ENCODE data around the gene SQSTM1. TPM values are rescaled to one million over a fixed set of nuclear protein-coding genes. Genes with fewer than 3 reads are reported as not detected.

SQSTM1 gene
- total RNA-seq, 3 donors from 2014 or later, result 302 to 348 (median 321) TPM

- H3K36me3 ChIP-seq (ENCODE audit: low read depth), result peaks cover 10% of the 10 kb centered on the region
- intact Hi-C loops (cut with DNase I, micrococcal nuclease), result no loop called here
- H3K9me3 ChIP-seq, result peaks cover 12% of the 10 kb centered on the region
- no peak for ATAC-seq
- TF ChIP-seq CTCF (IDR thresholded peaks at IDR 0.05), result no peak
- no peaks in the 10 kb centered on the region for H3K4me1 ChIP-seq (ENCODE audit: low read depth)
- H3K4me3 ChIP-seq, result no peak overlapping the region
- DNase-seq, result no peak
Measured at GRCh38 chr5:179886190-179886911, 65.6 kb downstream of the SQSTM1 start.

- peaks cover 12% of the 10 kb centered on the region for H3K9me3 ChIP-seq
- peaks cover 15% of the 10 kb centered on the region for H3K36me3 ChIP-seq (ENCODE audit: low read depth)
- DNase-seq (no peak), ATAC-seq (no peak)
- no peak overlapping the region for H3K4me3 ChIP-seq
- intact Hi-C loops (cut with DNase I, micrococcal nuclease), result no loop called here
- no peak for TF ChIP-seq CTCF (IDR thresholded peaks at IDR 0.05)
- no peaks in the 10 kb centered on the region for H3K4me1 ChIP-seq (ENCODE audit: low read depth)
Measured at GRCh38 chr5:179887095-179887494, 66.4 kb downstream of the SQSTM1 start.

Small RNA genes within 50 kb of the gene (microRNA-seq; reads per million reads assigned to microRNA genes)
- gene MIR1229, result 2.6 reads per million, percentile 8 among the genes with 10 or more reads in this experiment

Other genes starting within 250 kb of the SQSTM1 start
- 100 to 1,000 TPM; 453 to 475 (median 473) TPM for gene HNRNPH1, start 197.2 kb upstream of the SQSTM1 start, total RNA-seq
- not detected for gene CBY3, start 139.9 kb upstream of the SQSTM1 start, total RNA-seq
- gene CANX, start 121.9 kb upstream of the SQSTM1 start, total RNA-seq, result 100 to 1,000 TPM; 485 to 598 (median 521) TPM
- 10 to 100 TPM; 26.0 to 34.0 (median 28.6) TPM for gene MAML1, start 88.1 kb upstream of the SQSTM1 start, total RNA-seq
- gene LTC4S, start 26.9 kb upstream of the SQSTM1 start, total RNA-seq, result 10 to 100 TPM in 1 of 3 donors, 1 to 10 TPM in 2; 3.0 to 10.4 (median 7.0) TPM
- gene MGAT4B, start 14.0 kb upstream of the SQSTM1 start, total RNA-seq, result 100 to 1,000 TPM; 274 to 623 (median 476) TPM
- gene MRNIP, start 37.9 kb downstream of the SQSTM1 start, total RNA-seq, result 10 to 100 TPM; 20.8 to 38.3 (median 27.5) TPM
- gene TBC1D9B, start 87.0 kb downstream of the SQSTM1 start, total RNA-seq, result 100 to 1,000 TPM; 115 to 117 (median 116) TPM

Measured in mucosa of descending colon (tissue), 3 donors.